ENCODE measurements around the gene COA5. TPM values are rescaled to one million over a fixed set of nuclear protein-coding genes. Genes with fewer than 3 reads are reported as not detected.

The COA5 gene
- polyA plus RNA-seq, 1 of the 3 experiments (the other 2 are of a cell fraction) = 40.3 TPM

- no peak for DNase-seq
- H3K9me2 ChIP-seq = no peaks in the 10 kb centered on the region
- no peak overlapping the region for H3K4me3 ChIP-seq (ENCODE audit: low read depth in 2 of 2, low read length in 1 of 2)
- H3K4me2 ChIP-seq = no peak overlapping the region
- H3K4me1 ChIP-seq (ENCODE audit: control insufficient read depth in 1 of 2, insufficient read depth in 2 of 2, low read depth in 1 of 2, low read length in 1 of 2) = no peaks in the 10 kb centered on the region; a peak in 1 of 4 replicates
- H3F3A ChIP-seq (replicated peaks; ENCODE audit: insufficient read depth) = no peaks in the 10 kb centered on the region
- TF ChIP-seq SMC3 (IDR thresholded peaks at IDR 0.05; ENCODE audit: low read depth, low read length) = no peak
- no peak for TF ChIP-seq NFIC (IDR thresholded peaks at IDR 0.05; ENCODE audit: borderline replicate concordance)
- TF ChIP-seq RAD21 (IDR thresholded peaks at IDR 0.05; ENCODE audit: low read length) = no peak
- TF ChIP-seq JUND (IDR thresholded peaks at IDR 0.05) = no peak
- no peak for TF ChIP-seq CHD2 (IDR thresholded peaks at IDR 0.05; ENCODE audit: low read length, partially characterized antibody)
- no peak for TF ChIP-seq ELF1 (IDR thresholded peaks at IDR 0.05)
- TF ChIP-seq FOXJ3 (CRISPR knock-in tag; IDR thresholded peaks at IDR 0.05) = no peak
- no peak for TF ChIP-seq POLR2AphosphoS5 (IDR thresholded peaks at IDR 0.05; ENCODE audit: low read depth, low read length)
- TF ChIP-seq TAF1 (IDR thresholded peaks at IDR 0.05; ENCODE audit: borderline replicate concordance, low read depth, low read length) = no peak
- no peak for TF ChIP-seq REST (IDR thresholded peaks at IDR 0.05; ENCODE audit: low read depth, low read length)
- no peak for TF ChIP-seq RXRA (IDR thresholded peaks at IDR 0.05; ENCODE audit: borderline replicate concordance, low read depth)
- TF ChIP-seq MXI1 (IDR thresholded peaks at IDR 0.05; ENCODE audit: low read depth, low read length) = no peak
- TF ChIP-seq IRF3 (IDR thresholded peaks at IDR 0.05; ENCODE audit: low read depth, low read length) = no peak
- no peak for TF ChIP-seq MEF2A (IDR thresholded peaks at IDR 0.05; ENCODE audit: borderline replicate concordance, low read depth)
- TF ChIP-seq USF1 (IDR thresholded peaks at IDR 0.05; ENCODE audit: borderline replicate concordance, low read depth) = no peak
- no peaks in the 10 kb centered on the region for H3K36me3 ChIP-seq (replicated peaks in 1 of 2; ENCODE audit: control insufficient read depth in 1 of 2, insufficient read depth in 2 of 2, low read length in 1 of 2)
- no peak overlapping the region for H3K27ac ChIP-seq (ENCODE audit: low read depth in 2 of 2, low read length in 1 of 2)
- ChIA-PET CTCF (interaction anchor here (1.2 to 2.6 kb wide), 3 partner anchors 25 to 409 kb away, joined by 3 to 6 read pairs (median 6); no protein-coding TSS in a partner anchor), POLR2A (no interaction called here)
- no peaks in the 10 kb centered on the region for H3K27me3 ChIP-seq (ENCODE audit: insufficient read depth)
- no peak overlapping the region for H3K9ac ChIP-seq
- H3K9me3 ChIP-seq = no peaks in the 10 kb centered on the region
- no peak overlapping the region for H2AFZ ChIP-seq (ENCODE audit: low read depth)
- H4K20me1 ChIP-seq (ENCODE audit: insufficient read depth) = no peaks in the 10 kb centered on the region
- WGBS (ENCODE audit: low lambda C conversion rate) = 47% methylated on average over 4 of the region's 4 CpGs
- H3K79me2 ChIP-seq (ENCODE audit: insufficient read depth) = no peaks in the 10 kb centered on the region
Observed at GRCh38 chr2:98656800-98657199, 48.5 kb upstream of the COA5 start.
